Stimulated activated naive CD8-positive, alpha-beta T cell treated with anti-CD3 and anti-CD28 coated beads, Interleukin-15, amount 100 ng/mL, for 72 hours (primary cell): ENCODE results near the gene GABRA5.

Experiments
- ATAC-seq: fragments of 150-1000 bp; cut with Tn5 transposase; 2 replicates; pipeline ENCODE4 v1.10.0; 2021; ENCODE audit warnings: mild to moderate bottlenecking, moderate library complexity
- DNase-seq, 2 donors: peaks; one replicate each; pipeline ENCODE4 v3.0.0; 2021 to 2022
- H3K27ac Mint-ChIP-seq, 2 donors: one replicate each; pipeline ENCODE4 v1.8.0; 2022; ENCODE audit warnings: mild to moderate bottlenecking in 2 of 2, mixed read lengths in 2 of 2, moderate library complexity in 2 of 2
- H3K27me3 Mint-ChIP-seq: one replicate; pipeline ENCODE4 v1.8.0; 2022; ENCODE audit warnings: mixed read lengths
- H3K4me1 Mint-ChIP-seq: one replicate; pipeline ENCODE4 v1.8.0; 2022; ENCODE audit warnings: mild to moderate bottlenecking, mixed read lengths
- H3K4me3 Mint-ChIP-seq, 2 donors: one replicate each; pipeline ENCODE4 v1.8.0; 2022; ENCODE audit warnings: mild to moderate bottlenecking in 2 of 2, mixed read lengths in 2 of 2, moderate library complexity in 1 of 2
- H3K9me3 Mint-ChIP-seq, 2 donors: one replicate each; pipeline ENCODE4 v1.8.0; 2022; ENCODE audit warnings: mixed read lengths in 2 of 2

Gene GABRA5

DNA sequence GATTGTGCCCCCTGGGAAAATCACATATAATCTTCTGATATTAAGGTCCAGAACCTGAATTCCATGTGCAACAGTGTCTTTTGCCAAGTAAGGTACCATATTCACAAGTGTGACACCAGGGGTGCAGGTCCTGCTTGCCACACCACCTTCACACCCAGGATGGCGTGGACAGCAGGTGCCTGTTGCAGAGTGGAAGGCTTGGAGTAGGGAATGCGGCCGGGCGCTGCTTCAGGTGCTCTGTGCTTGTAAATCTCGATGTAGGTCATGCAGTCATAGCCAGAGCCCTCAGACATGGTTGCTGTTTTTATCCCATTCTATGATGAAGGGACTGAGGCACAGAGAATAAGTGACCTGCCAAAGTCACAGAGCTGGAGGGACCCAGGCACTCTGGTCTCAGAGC is 69.6 kb downstream of the GABRA5 start:
- Mint-ChIP-seq H3K27me3 (no peaks in the 10 kb centered on the region), H3K4me3 (no peak overlapping the region), H3K27ac (no peak overlapping the region), H3K9me3 (peaks cover 6 to 16% of the 10 kb centered on the region in 2 donors), H3K4me1 (no peaks in the 10 kb centered on the region)
- no peak for ATAC-seq
- no peak for DNase-seq

DNA sequence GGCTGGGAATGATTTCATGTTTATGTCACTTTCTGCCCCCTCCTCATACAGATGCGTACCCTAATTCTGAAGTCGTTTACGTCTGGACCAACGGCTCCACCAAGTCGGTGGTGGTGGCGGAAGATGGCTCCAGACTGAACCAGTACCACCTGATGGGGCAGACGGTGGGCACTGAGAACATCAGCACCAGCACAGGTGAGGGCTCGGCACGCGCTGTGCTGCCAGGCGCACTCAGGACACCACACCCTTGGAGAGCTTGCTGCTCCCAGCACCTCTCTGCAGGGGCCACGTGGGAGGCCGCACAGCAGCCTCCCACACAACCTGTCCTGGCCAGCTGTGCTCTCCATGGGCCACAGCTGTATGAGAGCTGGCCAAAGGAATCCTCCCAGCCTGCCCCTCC is 70.3 kb downstream of the GABRA5 start:
- ATAC-seq: no peak
- Mint-ChIP-seq H3K4me1 (no peaks in the 10 kb centered on the region), H3K27ac (no peak overlapping the region), H3K9me3 (peaks cover 6 to 16% of the 10 kb centered on the region in 2 donors), H3K4me3 (no peak overlapping the region), H3K27me3 (no peaks in the 10 kb centered on the region)
- DNase-seq: no peak

DNA sequence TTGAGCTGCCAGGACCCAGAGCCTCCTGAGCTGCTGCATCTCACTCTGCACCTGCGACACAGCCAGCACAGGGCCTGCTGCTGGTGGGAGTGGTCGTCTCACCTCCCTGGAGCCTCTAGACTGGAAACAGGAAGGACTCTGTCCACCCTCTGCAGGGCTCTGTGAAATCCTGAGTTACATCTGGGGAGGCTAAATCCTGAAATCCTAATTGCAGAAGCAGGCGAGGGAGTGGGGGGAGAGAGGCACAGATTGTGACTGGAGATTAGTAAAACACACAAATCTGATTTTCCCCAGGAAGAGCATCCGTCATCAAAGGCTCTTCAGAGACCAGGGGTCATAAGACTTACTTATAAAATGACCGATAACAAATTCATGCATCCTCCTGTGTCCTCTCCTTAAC is 72.5 kb downstream of the GABRA5 start:
- Mint-ChIP-seq H3K4me3 (no peak overlapping the region), H3K9me3 (peaks cover 8 to 11% of the 10 kb centered on the region in 2 donors), H3K27me3 (no peaks in the 10 kb centered on the region), H3K27ac (no peak overlapping the region), H3K4me1 (no peaks in the 10 kb centered on the region)
- no peak for ATAC-seq
- DNase-seq: no peak

DNA sequence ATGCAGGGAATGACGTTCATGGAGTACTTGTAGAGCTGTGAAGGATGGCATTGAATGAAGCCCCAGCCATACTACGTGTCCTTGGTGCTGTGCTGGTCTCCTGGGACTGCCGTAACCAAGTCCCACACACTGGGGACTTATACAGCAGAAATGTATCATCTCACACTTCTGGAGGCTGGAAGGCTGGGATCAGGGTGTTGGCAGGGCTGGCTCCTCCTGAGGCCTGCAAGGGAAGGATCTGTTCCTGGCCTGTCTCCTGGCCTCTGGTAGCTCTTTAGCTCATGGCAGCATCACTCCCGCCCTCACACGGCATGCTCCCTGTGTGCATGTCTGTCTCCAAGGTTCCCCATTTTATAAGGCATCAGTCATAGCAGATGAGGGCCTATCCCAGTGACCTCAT is 74.6 kb downstream of the GABRA5 start:
- no peaks in the 10 kb centered on the region for H3K4me1 Mint-ChIP-seq
- H3K4me3 Mint-ChIP-seq: no peak overlapping the region
- ATAC-seq (no peak), DNase-seq (no peak)
- H3K27me3 Mint-ChIP-seq: no peaks in the 10 kb centered on the region
- H3K27ac Mint-ChIP-seq: no peak overlapping the region
- peaks cover 6 to 7% of the 10 kb centered on the region in 2 donors for H3K9me3 Mint-ChIP-seq

DNA sequence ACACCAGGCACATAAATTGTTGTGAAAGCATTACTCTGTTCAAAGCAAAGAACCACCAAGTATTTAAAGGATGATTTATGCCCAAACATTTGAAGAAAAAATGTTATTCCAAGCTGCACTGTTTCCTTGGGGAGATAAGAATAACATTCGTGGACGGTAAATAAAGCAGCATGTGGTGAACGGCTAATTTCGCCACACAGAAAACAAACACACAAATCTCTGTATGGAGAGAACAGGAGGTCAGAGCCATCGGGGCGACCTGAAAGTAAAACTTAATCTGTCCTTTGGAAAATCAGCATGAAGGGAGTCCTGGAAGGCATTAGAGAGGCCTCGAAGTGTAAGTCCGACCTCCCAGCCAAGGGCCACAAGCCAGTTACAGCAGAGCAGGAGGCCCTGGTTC is 77.0 kb downstream of the GABRA5 start:
- Mint-ChIP-seq H3K4me3 (no peak overlapping the region), H3K27me3 (no peaks in the 10 kb centered on the region)

DNA sequence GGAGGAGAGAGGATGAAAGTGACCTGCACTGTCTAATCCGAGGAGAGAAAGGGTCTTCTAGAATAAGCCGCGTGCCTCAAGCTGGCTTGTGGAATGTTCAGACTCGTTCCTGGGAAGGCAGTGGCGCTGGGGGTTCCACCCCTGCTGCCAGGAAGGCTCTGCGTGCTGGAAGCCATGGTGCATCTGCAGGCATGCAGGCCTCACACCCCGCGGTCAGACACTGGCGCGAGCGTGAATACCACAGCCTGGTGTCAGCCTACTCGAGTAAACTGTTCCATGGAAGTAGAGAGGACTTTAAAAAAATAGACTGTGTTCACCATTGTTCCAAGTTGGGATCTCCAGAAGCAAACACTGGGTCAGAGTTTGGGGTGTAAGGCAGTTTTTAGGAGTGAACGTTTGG is 78.2 kb downstream of the GABRA5 start:
- ATAC-seq (no peak), DNase-seq (no peak)
- peaks cover 6 to 7% of the 10 kb centered on the region in 2 donors for H3K9me3 Mint-ChIP-seq
- no peak overlapping the region for H3K27ac Mint-ChIP-seq
- no peak overlapping the region for H3K4me3 Mint-ChIP-seq
- no peaks in the 10 kb centered on the region for H3K4me1 Mint-ChIP-seq
- H3K27me3 Mint-ChIP-seq: no peaks in the 10 kb centered on the region

More for the DNA sequence above, 77.0 kb downstream of the GABRA5 start:
- DNase-seq (no peak), ATAC-seq (no peak)
- Mint-ChIP-seq H3K9me3 (peaks cover 6 to 7% of the 10 kb centered on the region in 2 donors), H3K27ac (no peak overlapping the region), H3K4me1 (no peaks in the 10 kb centered on the region)

DNA sequence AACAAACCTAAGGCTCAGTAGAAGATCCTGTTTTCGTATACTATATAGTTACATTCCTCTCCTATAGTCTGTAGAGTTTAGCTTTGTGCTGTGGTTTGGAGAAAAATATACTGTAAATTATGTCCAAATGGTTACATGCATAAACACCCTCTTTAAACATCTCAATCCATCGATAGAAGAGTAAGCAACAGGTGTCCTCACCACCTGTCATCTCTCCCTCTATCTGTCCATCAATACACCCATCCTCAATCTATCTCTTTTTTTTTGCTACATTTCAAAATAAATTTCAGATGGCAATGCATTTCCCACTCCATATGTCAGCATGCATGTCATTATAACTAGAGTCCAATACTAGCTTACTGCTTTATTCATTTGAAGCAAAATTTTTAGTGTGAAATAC is 83.1 kb downstream of the GABRA5 start:
- Mint-ChIP-seq H3K9me3 (peaks cover 0 to 9% of the 10 kb centered on the region in 2 donors), H3K27me3 (no peaks in the 10 kb centered on the region), H3K4me1 (no peaks in the 10 kb centered on the region), H3K4me3 (no peak overlapping the region), H3K27ac (no peak overlapping the region)
- DNase-seq (no peak), ATAC-seq (no peak)

DNA sequence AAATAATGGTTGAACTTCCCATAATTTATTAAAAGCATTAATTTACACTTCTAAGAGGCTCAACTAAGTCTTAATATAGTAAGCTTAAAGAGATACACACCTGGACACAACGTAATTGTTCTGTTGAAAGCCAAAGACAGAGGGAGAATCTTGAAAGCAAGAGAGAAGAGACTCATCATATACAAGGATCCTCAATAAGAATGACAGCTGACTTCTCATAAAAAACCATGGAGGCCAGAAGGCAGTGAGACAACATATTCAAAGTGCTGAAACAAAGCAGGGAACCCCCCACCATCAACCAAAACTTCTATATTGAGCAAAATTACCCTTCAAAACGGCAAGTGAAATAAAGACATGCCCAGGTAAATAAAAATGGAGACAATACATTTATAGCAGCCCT is 87.5 kb downstream of the GABRA5 start:
- H3K27me3 Mint-ChIP-seq: no peaks in the 10 kb centered on the region
- no peak overlapping the region for H3K27ac Mint-ChIP-seq
- no peak overlapping the region for H3K4me3 Mint-ChIP-seq
- ATAC-seq: no peak
- DNase-seq: no peak
- no peaks in the 10 kb centered on the region for H3K4me1 Mint-ChIP-seq
- H3K9me3 Mint-ChIP-seq: peaks cover 0 to 9% of the 10 kb centered on the region in 2 donors

DNA sequence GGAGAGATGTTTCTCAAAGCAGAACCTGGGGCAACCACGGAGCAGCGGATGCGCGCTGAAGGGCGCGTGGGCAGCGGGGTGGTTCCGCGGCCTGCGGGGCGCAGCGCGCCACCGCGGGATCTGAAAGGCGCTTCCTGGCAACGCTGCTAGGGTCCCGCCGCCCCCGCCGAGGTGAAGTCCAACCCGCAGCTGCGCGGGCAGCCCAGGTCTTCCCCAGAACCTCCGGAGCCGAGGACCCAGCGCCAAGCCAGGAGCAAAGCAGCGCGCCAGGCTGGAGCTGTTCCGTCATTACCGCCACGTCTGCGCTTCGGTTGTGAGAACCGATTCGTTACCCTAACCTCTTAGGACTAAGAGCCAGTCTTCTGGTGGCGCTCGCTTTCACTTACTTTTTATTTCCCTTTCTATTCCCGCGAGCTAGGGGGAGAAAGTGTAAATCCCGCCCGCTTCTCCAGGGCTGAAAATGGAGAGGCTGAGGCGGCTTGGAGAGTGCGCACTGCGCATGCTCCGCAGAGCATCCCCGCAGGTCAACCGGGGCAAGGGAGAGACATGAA is 100.9 kb downstream of the GABRA5 start:
- no peak overlapping the region for H3K27ac Mint-ChIP-seq
- ATAC-seq (no peak), DNase-seq (no peak)
- H3K4me1 Mint-ChIP-seq: no peaks in the 10 kb centered on the region
- H3K27me3 Mint-ChIP-seq: peaks cover 32% of the 10 kb centered on the region
- peaks cover 0 to 7% of the 10 kb centered on the region in 2 donors for H3K9me3 Mint-ChIP-seq
- no peak overlapping the region for H3K4me3 Mint-ChIP-seq

DNA sequence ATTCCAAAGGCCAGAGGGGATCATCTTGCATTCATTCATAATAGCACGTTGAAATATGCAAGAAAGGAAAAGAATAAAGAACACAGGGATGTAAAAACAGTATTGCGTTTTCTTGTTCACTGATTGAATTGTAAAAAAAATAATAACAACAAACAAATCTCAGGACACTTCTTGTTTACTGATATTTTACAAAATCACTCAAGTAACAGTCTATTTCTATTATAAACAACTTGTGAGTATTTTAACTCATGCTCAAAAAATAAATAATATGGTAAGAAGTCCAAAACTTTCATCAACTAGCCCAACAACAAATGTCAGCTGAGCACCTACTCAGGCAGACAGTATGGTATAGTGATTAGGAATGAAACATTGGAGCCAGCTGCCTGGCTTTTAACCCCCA is 101.9 kb downstream of the GABRA5 start:
- Mint-ChIP-seq H3K27ac (no peak overlapping the region), H3K9me3 (peaks cover 0 to 7% of the 10 kb centered on the region in 2 donors), H3K4me1 (no peaks in the 10 kb centered on the region), H3K27me3 (peaks cover 33% of the 10 kb centered on the region), H3K4me3 (no peak overlapping the region)
- DNase-seq (no peak), ATAC-seq (no peak)

DNA sequence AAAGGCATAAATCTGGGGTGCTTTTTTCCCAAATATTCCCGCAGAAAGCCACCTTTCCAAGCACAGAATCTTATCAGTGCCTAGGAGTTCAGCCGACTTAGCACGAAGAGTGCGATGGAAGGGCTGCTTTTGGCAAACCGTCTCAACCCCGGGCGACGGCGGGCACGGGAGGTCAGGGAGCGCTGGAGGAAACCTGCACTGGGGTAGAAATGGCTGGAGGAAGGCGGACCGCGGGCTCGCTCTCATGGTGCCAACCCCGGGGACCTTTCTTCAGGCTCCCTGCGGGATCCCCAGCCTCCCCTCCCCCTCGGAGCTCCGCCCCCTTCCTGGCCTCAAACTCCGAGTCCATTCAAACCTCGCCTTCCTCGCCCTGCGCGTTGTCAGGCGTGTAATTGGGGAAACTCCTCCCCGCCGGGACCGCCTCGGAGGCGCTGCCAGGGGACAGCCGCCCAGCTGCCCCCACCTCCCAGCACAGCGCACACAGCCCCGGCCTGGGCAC is 103.9 kb downstream of the GABRA5 start, which contains the start of gene GABRG3:
Gene GABRG3 (plus strand): TSS at position 470 of the 499 bp plus-strand sequence.
- no peak for DNase-seq
- Mint-ChIP-seq H3K4me3 (no peak within 1 kb of the TSS), H3K9me3 (peaks cover 0 to 7% of the 10 kb centered on the region in 2 donors), H3K4me1 (no peaks in the 10 kb centered on the region), H3K27me3 (peaks cover 33% of the 10 kb centered on the region), H3K27ac (no peak within 1 kb of the TSS)
- no peak for ATAC-seq

DNA sequence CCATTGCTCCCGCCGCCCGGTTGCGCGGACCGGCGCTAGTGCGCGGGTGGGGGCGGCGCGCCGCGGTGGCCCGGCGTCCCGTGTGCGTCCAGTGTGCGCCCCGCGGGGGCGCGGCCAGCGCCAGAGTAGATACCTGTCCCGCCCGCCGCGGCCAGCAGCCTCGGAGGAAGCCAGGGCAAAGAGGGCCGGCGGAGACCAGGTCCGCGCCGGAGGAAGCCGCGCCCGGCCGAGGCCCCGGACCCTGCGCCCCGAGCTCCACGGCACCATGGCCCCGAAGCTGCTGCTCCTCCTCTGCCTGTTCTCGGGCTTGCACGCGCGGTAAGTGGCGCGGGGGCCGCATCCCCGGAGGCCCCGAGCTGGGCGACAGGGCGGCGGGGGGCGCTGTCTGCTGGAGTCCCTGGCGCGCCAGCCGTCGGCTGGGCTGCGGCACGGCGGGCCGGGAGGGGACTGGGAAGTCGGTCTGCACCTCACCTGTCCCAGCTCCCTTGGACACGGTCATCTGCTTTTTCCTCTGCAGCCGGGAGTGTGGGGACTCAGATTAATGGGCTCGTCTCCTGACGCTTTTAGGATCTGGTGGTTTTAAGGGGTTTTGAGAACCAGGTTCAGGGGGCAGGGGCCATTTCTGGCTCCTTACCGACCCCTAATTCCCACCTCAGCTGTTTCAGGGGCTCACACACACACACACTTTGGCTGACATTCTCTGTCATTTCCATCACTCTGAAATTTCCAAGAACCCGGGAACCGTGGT is 104.6 kb downstream of the GABRA5 start:
- no peak for DNase-seq
- ATAC-seq: no peak
- no peaks in the 10 kb centered on the region for H3K4me1 Mint-ChIP-seq
- H3K27me3 Mint-ChIP-seq: peaks cover 33% of the 10 kb centered on the region
- H3K4me3 Mint-ChIP-seq: no peak overlapping the region
- H3K9me3 Mint-ChIP-seq: peaks cover 0 to 7% of the 10 kb centered on the region in 2 donors
- no peak overlapping the region for H3K27ac Mint-ChIP-seq

DNA sequence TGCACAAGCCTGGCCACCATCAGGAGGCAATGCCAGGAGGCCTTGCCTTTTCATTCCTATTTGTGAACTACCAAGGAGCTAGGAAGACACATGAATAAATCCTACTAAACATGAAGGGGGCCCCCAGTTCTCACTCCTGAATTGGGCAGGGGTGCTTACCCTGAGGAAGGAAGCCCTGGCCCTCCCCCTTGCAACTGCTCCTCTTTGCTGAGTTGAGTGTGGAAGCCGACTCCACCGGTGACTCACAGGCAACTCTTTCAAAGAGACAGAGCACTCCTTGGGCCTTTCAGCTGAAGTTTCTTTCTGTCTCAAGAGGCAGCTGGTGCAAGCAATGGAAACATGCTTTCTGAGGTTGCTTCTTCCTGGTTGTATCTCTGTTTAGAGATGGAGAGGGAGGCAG is 105.8 kb downstream of the GABRA5 start:
- Mint-ChIP-seq H3K27ac (no peak overlapping the region), H3K27me3 (peaks cover 33% of the 10 kb centered on the region), H3K4me3 (no peak overlapping the region), H3K9me3 (peaks cover 0 to 7% of the 10 kb centered on the region in 2 donors), H3K4me1 (no peaks in the 10 kb centered on the region)
- DNase-seq (no peak), ATAC-seq (no peak)

DNA sequence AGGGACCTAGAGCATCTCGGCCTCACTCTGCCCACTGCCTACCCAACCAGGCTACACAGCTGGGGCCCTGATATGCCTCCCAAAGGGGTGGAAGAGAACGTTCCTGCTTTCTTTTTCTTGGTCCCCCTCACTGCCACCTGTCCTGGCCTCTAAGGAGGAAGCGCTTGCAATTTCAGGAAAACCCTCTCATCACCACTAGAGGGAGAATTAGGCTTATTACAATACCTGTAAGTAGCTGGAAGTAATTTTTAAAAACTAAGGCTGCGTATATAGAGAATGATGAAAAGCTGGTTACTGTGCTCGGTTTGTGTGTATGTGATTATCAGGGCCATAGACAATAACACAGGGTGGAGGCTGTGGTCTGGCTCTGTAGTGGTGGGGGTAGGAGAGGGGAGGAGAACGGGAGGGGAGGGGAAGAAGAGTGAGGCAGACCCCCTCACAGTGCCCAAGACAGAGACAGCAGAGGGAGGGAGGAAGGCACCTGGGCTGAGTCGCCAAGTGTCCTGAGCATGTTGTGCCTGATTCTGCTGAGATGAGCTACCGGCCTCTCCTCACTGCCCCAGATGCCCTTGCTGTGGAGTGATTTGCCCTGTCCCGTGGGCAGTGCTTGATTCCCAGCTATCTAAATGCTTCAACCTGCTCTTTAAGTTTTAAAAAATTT is 107.4 kb downstream of the GABRA5 start:
- ATAC-seq (no peak), DNase-seq (no peak)
- H3K4me1 Mint-ChIP-seq: no peaks in the 10 kb centered on the region
- H3K27me3 Mint-ChIP-seq: peaks cover 32% of the 10 kb centered on the region
- no peak overlapping the region for H3K4me3 Mint-ChIP-seq
- H3K27ac Mint-ChIP-seq: no peak overlapping the region
- H3K9me3 Mint-ChIP-seq: peaks cover 0 to 7% of the 10 kb centered on the region in 2 donors

DNA sequence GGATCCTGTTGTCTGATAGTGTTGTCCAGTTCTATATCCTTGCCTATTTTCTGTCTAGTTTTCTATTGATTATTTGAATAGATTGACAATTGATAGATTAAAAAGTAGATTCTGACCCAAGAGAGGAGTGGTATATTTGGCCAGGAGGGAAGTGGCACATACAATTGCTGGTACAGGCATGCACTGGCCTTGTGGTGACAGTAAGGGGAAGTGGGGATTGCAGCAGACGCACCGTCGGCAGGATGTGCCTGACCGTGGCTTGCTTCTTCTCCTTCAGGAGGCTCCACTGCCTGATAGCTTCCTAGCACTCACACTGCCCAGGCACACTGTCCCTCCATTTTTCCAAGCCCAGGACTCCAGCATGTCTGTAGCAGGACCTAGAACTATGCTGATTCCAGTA is 114.6 kb downstream of the GABRA5 start:
- no peak for DNase-seq
- no peak for ATAC-seq
- H3K27me3 Mint-ChIP-seq: peaks cover 6% of the 10 kb centered on the region
- H3K4me3 Mint-ChIP-seq: no peak overlapping the region
- H3K9me3 Mint-ChIP-seq: peaks cover 0 to 10% of the 10 kb centered on the region in 2 donors
- H3K4me1 Mint-ChIP-seq: no peaks in the 10 kb centered on the region
- no peak overlapping the region for H3K27ac Mint-ChIP-seq

DNA sequence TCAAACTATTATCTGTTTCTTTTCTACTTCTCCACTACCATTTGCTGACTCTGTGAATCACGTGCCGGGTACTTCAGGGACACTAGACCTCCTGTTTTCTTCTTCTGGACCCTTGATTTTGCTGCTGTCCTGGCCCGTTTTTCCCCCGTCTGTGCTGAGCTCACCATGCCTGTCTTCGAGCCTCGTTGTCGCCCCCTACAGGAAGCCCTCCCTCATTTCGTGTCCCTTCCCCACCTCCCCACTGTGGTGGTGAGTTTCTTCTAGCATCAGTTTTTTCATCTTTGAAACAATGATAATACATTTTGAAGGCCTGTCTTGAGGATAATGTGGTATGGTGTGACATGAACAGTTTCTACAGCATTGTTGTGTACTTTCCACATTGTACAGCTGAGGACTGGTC is 117.0 kb downstream of the GABRA5 start:
- peaks cover 6% of the 10 kb centered on the region for H3K27me3 Mint-ChIP-seq
- H3K4me3 Mint-ChIP-seq: no peak overlapping the region
- no peaks in the 10 kb centered on the region for H3K4me1 Mint-ChIP-seq
- H3K27ac Mint-ChIP-seq: no peak overlapping the region
- DNase-seq: no peak
- ATAC-seq: no peak
- H3K9me3 Mint-ChIP-seq: peaks cover 5 to 17% of the 10 kb centered on the region in 2 donors
